HEK293 (cell line): ENCODE data around the gene CIRBP.

Source experiments
- CTCF ChIA-PET: fragments of 350-600 bp; formaldehyde crosslinking; extraction: SDS; loops from one replicate; lab custom pipeline; 2021; ENCODE audit warnings: antibody characterized with exemption; lab: Yijun Ruan, JAX
- POLR2A ChIA-PET: fragments of 300-600 bp; formaldehyde crosslinking; extraction: SDS; loops from one replicate; lab custom pipeline; 2020; ENCODE audit warnings: antibody characterized with exemption, inconsistent platforms; lab: Yijun Ruan, JAX
- H3K27ac ChIP-seq: fragments of 200-500 bp; sonication (Bioruptor generic); 2 replicates; pipeline ENCODE4 v1.5.1; 2014; ENCODE audit warnings: low read depth, low read length, control low read depth, inconsistent platforms; ENCODE audit errors: extremely low read depth
- H3K36me3 ChIP-seq, 2 experiments: fragments of 200-500 bp in 1 of 2; sonication (Bioruptor generic) in 1 of 2; 1 replicate in 1 of 2; 2 replicates in 1 of 2; pipeline ENCODE4 v1.5.1; 2014 to 2017; ENCODE audit warnings: inconsistent platforms in 2 of 2, low read length in 2 of 2; ENCODE audit not compliant: control insufficient read depth in 2 of 2, insufficient read depth in 1 of 2
- H3K4me1 ChIP-seq: fragments of 200-500 bp; sonication (Bioruptor generic); 2 replicates; pipeline ENCODE4 v1.5.1; 2014; ENCODE audit warnings: mild to moderate bottlenecking, low read length, inconsistent platforms; ENCODE audit not compliant: control insufficient read depth, insufficient read depth
- H3K4me3 ChIP-seq: 2 replicates; pipeline ENCODE4 v1.5.1; 2011; ENCODE audit warnings: low read depth, mild to moderate bottlenecking, control low read depth, low read length, moderate library complexity
- H3K9me3 ChIP-seq: fragments of 200-500 bp; sonication (Bioruptor generic); 2 replicates; pipeline ENCODE4 v1.5.1; 2014; ENCODE audit warnings: low read depth, low read length, inconsistent platforms; ENCODE audit not compliant: control insufficient read depth, insufficient read depth
- GLIS2 ChIP-seq: fragments of 450-650 bp; formaldehyde crosslinking; IDR thresholded peaks from 2 replicates; pipeline ENCODE4 v1.5.1; 2016; ENCODE audit warnings: missing biosample characterization, missing genetic modification characterization
- IKZF3 ChIP-seq: fragments of 450-650 bp; IDR thresholded peaks from 2 replicates; pipeline ENCODE4 v1.5.0; 2018; ENCODE audit warnings: missing biosample characterization, mild to moderate bottlenecking, missing genetic modification characterization, moderate library complexity
- SALL2 ChIP-seq: fragments of 450-650 bp; formaldehyde crosslinking; IDR thresholded peaks from 2 replicates; pipeline ENCODE4 v1.5.0; 2017; ENCODE audit warnings: missing biosample characterization, mild to moderate bottlenecking, missing genetic modification characterization, borderline replicate concordance
- ZBTB21 ChIP-seq: fragments of 450-650 bp; formaldehyde crosslinking; IDR thresholded peaks from 2 replicates; pipeline ENCODE4 v1.5.1; 2017; ENCODE audit warnings: missing biosample characterization, missing genetic modification characterization
- ZIC2 ChIP-seq: fragments of 450-650 bp; formaldehyde crosslinking; IDR thresholded peaks from 2 replicates; pipeline ENCODE4 v1.5.1; 2016; ENCODE audit warnings: missing biosample characterization, missing genetic modification characterization
- ZNF16 ChIP-seq: fragments of 450-650 bp; formaldehyde crosslinking; IDR thresholded peaks from 2 replicates; pipeline ENCODE4 v1.5.1; 2016; ENCODE audit warnings: low read depth, missing biosample characterization, missing genetic modification characterization
- ZNF341 ChIP-seq: fragments of 450-650 bp; formaldehyde crosslinking; IDR thresholded peaks from 2 replicates; pipeline ENCODE4; 2016; ENCODE audit warnings: low read depth, missing biosample characterization, missing genetic modification characterization
- ZNF394 ChIP-seq: fragments of 450-650 bp; formaldehyde crosslinking; IDR thresholded peaks from 2 replicates; pipeline ENCODE4 v1.5.1; 2016; ENCODE audit warnings: missing biosample characterization, missing genetic modification characterization, mild to moderate bottlenecking, moderate library complexity, borderline replicate concordance
- ZNF521 ChIP-seq: fragments of 450-650 bp; formaldehyde crosslinking; IDR thresholded peaks from 2 replicates; pipeline ENCODE4 v1.5.1; 2017; ENCODE audit warnings: missing biosample characterization, mild to moderate bottlenecking, missing genetic modification characterization
- ZNF544 ChIP-seq: fragments of 450-650 bp; formaldehyde crosslinking; IDR thresholded peaks from 2 replicates; pipeline ENCODE4 v1.5.0; 2017; ENCODE audit warnings: missing biosample characterization, missing genetic modification characterization
- ZNF560 ChIP-seq: fragments of 450-650 bp; formaldehyde crosslinking; IDR thresholded peaks from 2 replicates; pipeline ENCODE4 v1.5.1; 2017; ENCODE audit warnings: missing biosample characterization, missing genetic modification characterization, borderline replicate concordance
- TF ChIP-seq, protein P1 (sequence below): fragments of 450-650 bp; formaldehyde crosslinking; IDR thresholded peaks from 2 replicates; pipeline ENCODE4 v1.5.1; 2016; ENCODE audit warnings: missing biosample characterization, missing genetic modification characterization
- TF ChIP-seq, protein P2 (sequence below): fragments of 450-650 bp; formaldehyde crosslinking; IDR thresholded peaks from 2 replicates; pipeline ENCODE4 v1.5.1; 2016; ENCODE audit warnings: missing biosample characterization, missing genetic modification characterization
- TF ChIP-seq, protein P3 (sequence below): fragments of 450-650 bp; formaldehyde crosslinking; IDR thresholded peaks from 2 replicates; pipeline ENCODE4 v1.5.1; 2016; ENCODE audit warnings: missing biosample characterization, missing genetic modification characterization
- TF ChIP-seq, protein P4 (sequence below): fragments of 450-650 bp; formaldehyde crosslinking; IDR thresholded peaks from 2 replicates; pipeline ENCODE4 v1.5.1; 2016; ENCODE audit warnings: missing biosample characterization, missing genetic modification characterization
- TF ChIP-seq, protein P5 (sequence below): fragments of 450-650 bp; formaldehyde crosslinking; IDR thresholded peaks from 2 replicates; pipeline ENCODE4 v1.5.1; 2016; ENCODE audit warnings: missing biosample characterization, missing genetic modification characterization
- TF ChIP-seq, protein P6 (sequence below): fragments of 450-650 bp; formaldehyde crosslinking; IDR thresholded peaks from 2 replicates; pipeline ENCODE4 v1.5.1; 2016; ENCODE audit warnings: missing biosample characterization, missing genetic modification characterization
- TF ChIP-seq, protein P7 (sequence below): fragments of 450-650 bp; formaldehyde crosslinking; IDR thresholded peaks from 2 replicates; pipeline ENCODE4 v1.5.1; 2016; ENCODE audit warnings: missing biosample characterization, missing genetic modification characterization
- TF ChIP-seq, protein P8 (sequence below): fragments of 450-650 bp; formaldehyde crosslinking; IDR thresholded peaks from 2 replicates; pipeline ENCODE4 v1.5.1; 2017; ENCODE audit warnings: missing biosample characterization, missing genetic modification characterization

CIRBP gene

DNA sequence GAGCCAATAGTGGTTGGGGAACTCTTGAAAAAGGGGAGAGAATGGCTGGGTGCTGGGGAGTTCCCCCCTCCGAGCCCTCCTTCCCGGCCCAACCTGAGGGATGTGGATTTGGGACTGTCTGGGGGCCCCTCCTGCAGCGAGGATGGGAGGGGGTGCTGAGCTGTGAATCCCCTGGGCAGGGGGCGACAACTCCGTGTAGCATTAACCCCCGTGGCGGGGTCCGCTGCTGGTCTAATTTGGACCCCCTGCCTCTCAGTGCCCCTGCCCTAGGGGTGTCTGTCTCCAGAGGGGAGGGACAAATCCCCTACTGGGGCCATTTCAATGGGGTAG, 11.0 kb upstream of the CIRBP start (continued):
- TF ChIP-seq, protein P1, sequence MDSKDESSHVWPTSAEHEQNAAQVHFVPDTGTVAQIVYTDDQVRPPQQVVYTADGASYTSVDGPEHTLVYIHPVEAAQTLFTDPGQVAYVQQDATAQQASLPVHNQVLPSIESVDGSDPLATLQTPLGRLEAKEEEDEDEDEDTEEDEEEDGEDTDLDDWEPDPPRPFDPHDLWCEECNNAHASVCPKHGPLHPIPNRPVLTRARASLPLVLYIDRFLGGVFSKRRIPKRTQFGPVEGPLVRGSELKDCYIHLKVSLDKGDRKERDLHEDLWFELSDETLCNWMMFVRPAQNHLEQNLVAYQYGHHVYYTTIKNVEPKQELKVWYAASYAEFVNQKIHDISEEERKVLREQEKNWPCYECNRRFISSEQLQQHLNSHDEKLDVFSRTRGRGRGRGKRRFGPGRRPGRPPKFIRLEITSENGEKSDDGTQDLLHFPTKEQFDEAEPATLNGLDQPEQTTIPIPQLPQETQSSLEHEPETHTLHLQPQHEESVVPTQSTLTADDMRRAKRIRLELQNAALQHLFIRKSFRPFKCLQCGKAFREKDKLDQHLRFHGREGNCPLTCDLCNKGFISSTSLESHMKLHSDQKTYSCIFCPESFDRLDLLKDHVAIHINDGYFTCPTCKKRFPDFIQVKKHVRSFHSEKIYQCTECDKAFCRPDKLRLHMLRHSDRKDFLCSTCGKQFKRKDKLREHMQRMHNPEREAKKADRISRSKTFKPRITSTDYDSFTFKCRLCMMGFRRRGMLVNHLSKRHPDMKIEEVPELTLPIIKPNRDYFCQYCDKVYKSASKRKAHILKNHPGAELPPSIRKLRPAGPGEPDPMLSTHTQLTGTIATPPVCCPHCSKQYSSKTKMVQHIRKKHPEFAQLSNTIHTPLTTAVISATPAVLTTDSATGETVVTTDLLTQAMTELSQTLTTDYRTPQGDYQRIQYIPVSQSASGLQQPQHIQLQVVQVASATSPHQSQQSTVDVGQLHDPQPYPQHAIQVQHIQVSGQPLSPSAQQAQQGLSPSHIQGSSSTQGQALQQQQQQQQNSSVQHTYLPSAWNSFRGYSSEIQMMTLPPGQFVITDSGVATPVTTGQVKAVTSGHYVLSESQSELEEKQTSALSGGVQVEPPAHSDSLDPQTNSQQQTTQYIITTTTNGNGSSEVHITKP (tag by site-specific recombination), result peak; percentile 40; the same call in 1 of the 2 replicates
- no peak for TF ChIP-seq ZNF521 (tag by site-specific recombination)
- TF ChIP-seq ZNF544 (tag by site-specific recombination), result no peak
- TF ChIP-seq, protein P2, sequence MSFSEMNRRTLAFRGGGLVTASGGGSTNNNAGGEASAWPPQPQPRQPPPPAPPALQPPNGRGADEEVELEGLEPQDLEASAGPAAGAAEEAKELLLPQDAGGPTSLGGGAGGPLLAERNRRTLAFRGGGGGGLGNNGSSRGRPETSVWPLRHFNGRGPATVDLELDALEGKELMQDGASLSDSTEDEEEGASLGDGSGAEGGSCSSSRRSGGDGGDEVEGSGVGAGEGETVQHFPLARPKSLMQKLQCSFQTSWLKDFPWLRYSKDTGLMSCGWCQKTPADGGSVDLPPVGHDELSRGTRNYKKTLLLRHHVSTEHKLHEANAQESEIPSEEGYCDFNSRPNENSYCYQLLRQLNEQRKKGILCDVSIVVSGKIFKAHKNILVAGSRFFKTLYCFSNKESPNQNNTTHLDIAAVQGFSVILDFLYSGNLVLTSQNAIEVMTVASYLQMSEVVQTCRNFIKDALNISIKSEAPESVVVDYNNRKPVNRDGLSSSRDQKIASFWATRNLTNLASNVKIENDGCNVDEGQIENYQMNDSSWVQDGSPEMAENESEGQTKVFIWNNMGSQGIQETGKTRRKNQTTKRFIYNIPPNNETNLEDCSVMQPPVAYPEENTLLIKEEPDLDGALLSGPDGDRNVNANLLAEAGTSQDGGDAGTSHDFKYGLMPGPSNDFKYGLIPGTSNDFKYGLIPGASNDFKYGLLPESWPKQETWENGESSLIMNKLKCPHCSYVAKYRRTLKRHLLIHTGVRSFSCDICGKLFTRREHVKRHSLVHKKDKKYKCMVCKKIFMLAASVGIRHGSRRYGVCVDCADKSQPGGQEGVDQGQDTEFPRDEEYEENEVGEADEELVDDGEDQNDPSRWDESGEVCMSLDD (tag by site-specific recombination), result 0 out of 2 replicates have a peak, but pooled peaks have one; percentile 31
- peak; percentile 85 for TF ChIP-seq ZIC2
- no peak for TF ChIP-seq ZNF560 (tag by site-specific recombination)
- TF ChIP-seq ZNF341 (tag by site-specific recombination), result 0 out of 2 replicates have a peak, but pooled peaks have one; percentile 19
- TF ChIP-seq IKZF3, result peak; percentile 66
- TF ChIP-seq, protein P3, sequence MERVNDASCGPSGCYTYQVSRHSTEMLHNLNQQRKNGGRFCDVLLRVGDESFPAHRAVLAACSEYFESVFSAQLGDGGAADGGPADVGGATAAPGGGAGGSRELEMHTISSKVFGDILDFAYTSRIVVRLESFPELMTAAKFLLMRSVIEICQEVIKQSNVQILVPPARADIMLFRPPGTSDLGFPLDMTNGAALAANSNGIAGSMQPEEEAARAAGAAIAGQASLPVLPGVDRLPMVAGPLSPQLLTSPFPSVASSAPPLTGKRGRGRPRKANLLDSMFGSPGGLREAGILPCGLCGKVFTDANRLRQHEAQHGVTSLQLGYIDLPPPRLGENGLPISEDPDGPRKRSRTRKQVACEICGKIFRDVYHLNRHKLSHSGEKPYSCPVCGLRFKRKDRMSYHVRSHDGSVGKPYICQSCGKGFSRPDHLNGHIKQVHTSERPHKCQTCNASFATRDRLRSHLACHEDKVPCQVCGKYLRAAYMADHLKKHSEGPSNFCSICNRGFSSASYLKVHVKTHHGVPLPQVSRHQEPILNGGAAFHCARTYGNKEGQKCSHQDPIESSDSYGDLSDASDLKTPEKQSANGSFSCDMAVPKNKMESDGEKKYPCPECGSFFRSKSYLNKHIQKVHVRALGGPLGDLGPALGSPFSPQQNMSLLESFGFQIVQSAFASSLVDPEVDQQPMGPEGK, result peak; percentile 52; the same call in 1 of the 2 replicates
- TF ChIP-seq SALL2, result no peak
- TF ChIP-seq GLIS2 (tag by site-specific recombination), result peak; percentile 89
- TF ChIP-seq, all 188 proteins: peak for 10

DNA sequence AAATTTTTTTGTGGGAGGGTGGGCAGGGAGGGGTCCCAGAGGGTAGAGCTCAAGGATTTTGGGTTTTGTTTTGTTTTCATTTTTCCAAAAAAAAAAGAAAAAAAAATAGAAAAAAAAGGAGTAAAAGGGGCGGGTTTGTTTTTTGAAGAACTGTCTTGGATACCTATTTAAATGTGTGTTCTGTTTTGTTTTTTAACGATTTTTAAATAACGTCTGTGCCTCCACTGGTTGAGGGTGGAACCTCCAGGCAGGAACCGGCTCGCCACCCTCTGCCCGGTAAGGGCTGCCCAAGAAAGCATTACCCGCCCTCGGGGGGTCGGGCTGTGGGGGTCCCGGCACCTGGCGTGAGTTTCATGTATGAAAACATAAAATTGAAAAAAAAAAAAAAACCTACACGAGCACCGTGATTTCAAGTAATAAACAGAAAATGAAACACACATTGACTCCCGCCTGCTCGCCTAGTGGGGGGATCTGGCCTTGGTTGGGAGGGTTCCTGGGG, 10.4 kb upstream of the CIRBP start:
- peaks cover 23% of the 10 kb centered on the region for H3K4me1 ChIP-seq
- CTCF ChIA-PET, result interaction anchor here (11.3 kb wide), 1 partner anchor 14 kb away, joined by 299 read pairs; no protein-coding TSS in a partner anchor
- TF ChIP-seq, protein P4, sequence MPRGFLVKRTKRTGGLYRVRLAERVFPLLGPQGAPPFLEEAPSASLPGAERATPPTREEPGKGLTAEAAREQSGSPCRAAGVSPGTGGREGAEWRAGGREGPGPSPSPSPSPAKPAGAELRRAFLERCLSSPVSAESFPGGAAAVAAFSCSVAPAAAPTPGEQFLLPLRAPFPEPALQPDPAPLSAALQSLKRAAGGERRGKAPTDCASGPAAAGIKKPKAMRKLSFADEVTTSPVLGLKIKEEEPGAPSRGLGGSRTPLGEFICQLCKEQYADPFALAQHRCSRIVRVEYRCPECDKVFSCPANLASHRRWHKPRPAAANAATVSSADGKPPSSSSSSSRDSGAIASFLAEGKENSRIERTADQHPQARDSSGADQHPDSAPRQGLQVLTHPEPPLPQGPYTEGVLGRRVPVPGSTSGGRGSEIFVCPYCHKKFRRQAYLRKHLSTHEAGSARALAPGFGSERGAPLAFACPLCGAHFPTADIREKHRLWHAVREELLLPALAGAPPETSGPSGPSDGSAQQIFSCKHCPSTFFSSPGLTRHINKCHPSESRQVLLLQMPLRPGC, result no peak
- TF ChIP-seq, protein P5, sequence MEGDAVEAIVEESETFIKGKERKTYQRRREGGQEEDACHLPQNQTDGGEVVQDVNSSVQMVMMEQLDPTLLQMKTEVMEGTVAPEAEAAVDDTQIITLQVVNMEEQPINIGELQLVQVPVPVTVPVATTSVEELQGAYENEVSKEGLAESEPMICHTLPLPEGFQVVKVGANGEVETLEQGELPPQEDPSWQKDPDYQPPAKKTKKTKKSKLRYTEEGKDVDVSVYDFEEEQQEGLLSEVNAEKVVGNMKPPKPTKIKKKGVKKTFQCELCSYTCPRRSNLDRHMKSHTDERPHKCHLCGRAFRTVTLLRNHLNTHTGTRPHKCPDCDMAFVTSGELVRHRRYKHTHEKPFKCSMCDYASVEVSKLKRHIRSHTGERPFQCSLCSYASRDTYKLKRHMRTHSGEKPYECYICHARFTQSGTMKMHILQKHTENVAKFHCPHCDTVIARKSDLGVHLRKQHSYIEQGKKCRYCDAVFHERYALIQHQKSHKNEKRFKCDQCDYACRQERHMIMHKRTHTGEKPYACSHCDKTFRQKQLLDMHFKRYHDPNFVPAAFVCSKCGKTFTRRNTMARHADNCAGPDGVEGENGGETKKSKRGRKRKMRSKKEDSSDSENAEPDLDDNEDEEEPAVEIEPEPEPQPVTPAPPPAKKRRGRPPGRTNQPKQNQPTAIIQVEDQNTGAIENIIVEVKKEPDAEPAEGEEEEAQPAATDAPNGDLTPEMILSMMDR (tag by site-specific recombination), result no peak
- TF ChIP-seq, protein P6, sequence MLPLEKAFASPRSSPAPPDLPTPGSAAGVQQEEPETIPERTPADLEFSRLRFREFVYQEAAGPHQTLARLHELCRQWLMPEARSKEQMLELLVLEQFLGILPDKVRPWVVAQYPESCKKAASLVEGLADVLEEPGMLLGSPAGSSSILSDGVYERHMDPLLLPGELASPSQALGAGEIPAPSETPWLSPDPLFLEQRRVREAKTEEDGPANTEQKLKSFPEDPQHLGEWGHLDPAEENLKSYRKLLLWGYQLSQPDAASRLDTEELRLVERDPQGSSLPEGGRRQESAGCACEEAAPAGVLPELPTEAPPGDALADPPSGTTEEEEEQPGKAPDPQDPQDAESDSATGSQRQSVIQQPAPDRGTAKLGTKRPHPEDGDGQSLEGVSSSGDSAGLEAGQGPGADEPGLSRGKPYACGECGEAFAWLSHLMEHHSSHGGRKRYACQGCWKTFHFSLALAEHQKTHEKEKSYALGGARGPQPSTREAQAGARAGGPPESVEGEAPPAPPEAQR (tag by site-specific recombination), result no peak
- no peak for TF ChIP-seq ZNF16
- no peak for TF ChIP-seq ZNF394 (tag by site-specific recombination)
- TF ChIP-seq, protein P7, sequence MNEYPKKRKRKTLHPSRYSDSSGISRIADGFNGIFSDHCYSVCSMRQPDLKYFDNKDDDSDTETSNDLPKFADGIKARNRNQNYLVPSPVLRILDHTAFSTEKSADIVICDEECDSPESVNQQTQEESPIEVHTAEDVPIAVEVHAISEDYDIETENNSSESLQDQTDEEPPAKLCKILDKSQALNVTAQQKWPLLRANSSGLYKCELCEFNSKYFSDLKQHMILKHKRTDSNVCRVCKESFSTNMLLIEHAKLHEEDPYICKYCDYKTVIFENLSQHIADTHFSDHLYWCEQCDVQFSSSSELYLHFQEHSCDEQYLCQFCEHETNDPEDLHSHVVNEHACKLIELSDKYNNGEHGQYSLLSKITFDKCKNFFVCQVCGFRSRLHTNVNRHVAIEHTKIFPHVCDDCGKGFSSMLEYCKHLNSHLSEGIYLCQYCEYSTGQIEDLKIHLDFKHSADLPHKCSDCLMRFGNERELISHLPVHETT, result no peak
- TF ChIP-seq ZBTB21 (tag by site-specific recombination), result no peak
- TF ChIP-seq, protein P8, sequence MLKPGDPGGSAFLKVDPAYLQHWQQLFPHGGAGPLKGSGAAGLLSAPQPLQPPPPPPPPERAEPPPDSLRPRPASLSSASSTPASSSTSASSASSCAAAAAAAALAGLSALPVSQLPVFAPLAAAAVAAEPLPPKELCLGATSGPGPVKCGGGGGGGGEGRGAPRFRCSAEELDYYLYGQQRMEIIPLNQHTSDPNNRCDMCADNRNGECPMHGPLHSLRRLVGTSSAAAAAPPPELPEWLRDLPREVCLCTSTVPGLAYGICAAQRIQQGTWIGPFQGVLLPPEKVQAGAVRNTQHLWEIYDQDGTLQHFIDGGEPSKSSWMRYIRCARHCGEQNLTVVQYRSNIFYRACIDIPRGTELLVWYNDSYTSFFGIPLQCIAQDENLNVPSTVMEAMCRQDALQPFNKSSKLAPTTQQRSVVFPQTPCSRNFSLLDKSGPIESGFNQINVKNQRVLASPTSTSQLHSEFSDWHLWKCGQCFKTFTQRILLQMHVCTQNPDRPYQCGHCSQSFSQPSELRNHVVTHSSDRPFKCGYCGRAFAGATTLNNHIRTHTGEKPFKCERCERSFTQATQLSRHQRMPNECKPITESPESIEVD (tag by site-specific recombination), result 0 out of 2 replicates have a peak, but pooled peaks have one; percentile 42

More for the DNA sequence above, 10.4 kb upstream of the CIRBP start:
- POLR2A ChIA-PET, result interaction anchor here (0.6 to 10.8 kb wide), 5 partner anchors 8 to 687 kb away, joined by 3 to 407 read pairs (median 5); partner anchors contain the start of genes CBARP and CIRBP
- Histone ChIP-seq H3K4me3 (no peak overlapping the region), H3K9me3 (no peaks in the 10 kb centered on the region), H3K27ac (peak overlapping the region; percentile 63), H3K36me3 (peaks cover 21 to 44% of the 10 kb centered on the region in 2 experiments)
